ENCODE measurements around the gene HOXA13. TPM values are rescaled to one million over a fixed set of nuclear protein-coding genes. Genes with fewer than 3 reads are reported as not detected.
A peak's percentile ranks its signal among the peaks of the same experiment; 100 is the strongest.

The HOXA13 gene
- total and polyA plus RNA-seq, 11 donors, result not detected

DNA sequence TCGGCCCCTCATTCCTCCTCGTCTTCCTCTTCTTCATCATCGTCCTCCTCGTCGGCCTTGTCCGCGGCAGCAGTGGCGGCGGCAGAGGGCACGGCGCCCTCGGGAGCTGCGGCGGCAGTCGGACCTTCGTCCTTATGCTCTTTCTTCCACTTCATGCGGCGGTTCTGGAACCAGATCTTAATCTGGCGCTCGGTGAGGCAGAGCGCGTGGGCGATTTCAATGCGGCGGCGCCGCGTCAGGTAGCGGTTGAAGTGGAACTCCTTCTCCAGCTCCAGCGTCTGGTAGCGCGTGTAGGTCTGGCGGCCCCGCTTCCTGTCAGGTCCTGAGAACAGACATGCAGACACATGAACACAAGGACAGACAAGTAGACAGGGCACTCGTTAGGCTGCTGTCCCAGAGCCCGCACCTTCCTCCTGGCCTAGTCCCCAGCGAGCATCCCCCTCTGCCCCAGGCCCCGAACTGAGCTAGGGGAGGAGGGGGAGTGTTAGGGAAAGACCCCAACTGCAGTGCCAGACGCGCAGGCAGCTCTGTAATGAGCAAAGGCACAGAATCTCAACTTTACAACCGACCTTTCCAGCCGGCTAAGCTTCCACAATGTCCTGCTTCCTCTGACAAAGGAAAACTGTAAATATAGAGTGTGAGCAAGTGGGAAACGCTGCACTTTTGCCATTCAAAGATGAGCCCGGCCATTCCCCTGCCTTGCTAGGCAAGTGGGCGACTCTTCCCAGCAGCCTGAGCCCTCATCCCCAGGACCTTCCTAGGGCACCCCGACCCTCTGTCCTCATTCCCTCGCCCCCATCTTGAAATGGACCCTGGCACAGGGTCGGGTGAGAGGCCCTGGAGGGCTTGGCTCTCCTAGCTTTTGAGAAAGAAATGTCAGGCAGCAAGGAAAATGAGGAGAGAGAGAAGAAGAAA, 44.7 kb downstream of the HOXA13 start:
- intact Hi-C loops (cut with DNase I), result loop anchor here in 5 of 10 donors (10.0 kb wide), 3 partner anchors 1070 to 1290 kb away; no protein-coding TSS in a partner anchor

DNA sequence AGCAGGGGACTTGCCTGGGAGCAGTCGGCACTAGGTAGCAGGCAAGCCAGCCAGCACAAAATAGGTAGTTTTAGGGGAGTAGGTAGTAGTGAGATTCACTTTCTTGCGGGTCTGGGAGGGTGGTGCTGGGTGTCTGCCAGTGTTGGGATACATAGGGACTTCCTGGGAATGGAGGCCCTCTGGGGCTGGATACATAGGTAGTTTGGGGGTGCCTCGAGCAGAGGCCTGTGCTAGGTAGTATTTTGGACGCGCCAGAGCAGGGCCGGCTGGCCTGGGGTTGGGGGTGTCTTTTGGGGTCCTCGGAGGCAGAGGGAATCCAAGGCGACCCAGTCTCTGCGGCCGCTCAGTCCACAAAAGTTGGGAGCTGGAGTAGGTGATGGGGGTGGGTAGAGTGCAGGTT, 45.5 kb downstream of the HOXA13 start:
- Histone ChIP-seq H3K27me3 (peaks cover 88 to 100% (median 99%) of the 10 kb centered on the region in 9 donors), H3K4me3 (peak overlapping the region in 1 of 12 donors; percentile 15), H3K27ac (no peak overlapping the region), H3K36me3 (no peaks in the 10 kb centered on the region), H3K4me1 (peaks cover 3 to 58% (median 21%) of the 10 kb centered on the region in 12 donors), H3K9me3 (no peaks in the 10 kb centered on the region)
- ATAC-seq (no peak), DNase-seq (peak in 1 of 5 donors; percentile 48)
- no peak for TF ChIP-seq POLR2A (IDR thresholded peaks at IDR 0.05)
- TF ChIP-seq, protein P1, sequence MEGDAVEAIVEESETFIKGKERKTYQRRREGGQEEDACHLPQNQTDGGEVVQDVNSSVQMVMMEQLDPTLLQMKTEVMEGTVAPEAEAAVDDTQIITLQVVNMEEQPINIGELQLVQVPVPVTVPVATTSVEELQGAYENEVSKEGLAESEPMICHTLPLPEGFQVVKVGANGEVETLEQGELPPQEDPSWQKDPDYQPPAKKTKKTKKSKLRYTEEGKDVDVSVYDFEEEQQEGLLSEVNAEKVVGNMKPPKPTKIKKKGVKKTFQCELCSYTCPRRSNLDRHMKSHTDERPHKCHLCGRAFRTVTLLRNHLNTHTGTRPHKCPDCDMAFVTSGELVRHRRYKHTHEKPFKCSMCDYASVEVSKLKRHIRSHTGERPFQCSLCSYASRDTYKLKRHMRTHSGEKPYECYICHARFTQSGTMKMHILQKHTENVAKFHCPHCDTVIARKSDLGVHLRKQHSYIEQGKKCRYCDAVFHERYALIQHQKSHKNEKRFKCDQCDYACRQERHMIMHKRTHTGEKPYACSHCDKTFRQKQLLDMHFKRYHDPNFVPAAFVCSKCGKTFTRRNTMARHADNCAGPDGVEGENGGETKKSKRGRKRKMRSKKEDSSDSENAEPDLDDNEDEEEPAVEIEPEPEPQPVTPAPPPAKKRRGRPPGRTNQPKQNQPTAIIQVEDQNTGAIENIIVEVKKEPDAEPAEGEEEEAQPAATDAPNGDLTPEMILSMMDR (IDR thresholded peaks at IDR 0.05), result no peak
- WGBS, 4 donors, result 14 to 22% (median 21%) methylated on average over 10 of the region's 10 CpGs
- intact Hi-C loops (cut with DNase I), result loop anchor here in 5 of 10 donors (10.0 kb wide), 3 partner anchors 1070 to 1290 kb away; no protein-coding TSS in a partner anchor

More for the DNA sequence above, 44.7 kb downstream of the HOXA13 start:
- TF ChIP-seq, protein P1 (IDR thresholded peaks at IDR 0.05), result no peak
- TF ChIP-seq POLR2A (IDR thresholded peaks at IDR 0.05), result no peak
- Histone ChIP-seq H3K9me3 (no peaks in the 10 kb centered on the region), H3K27ac (peak overlapping the region in 1 of 12 donors; percentile 79), H3K4me3 (peak overlapping the region in 2 of 12 donors; percentile 15 to 40), H3K4me1 (peaks cover 3 to 63% (median 21%) of the 10 kb centered on the region in 12 donors), H3K27me3 (peaks cover 91 to 100% (median 99%) of the 10 kb centered on the region in 9 donors), H3K36me3 (no peaks in the 10 kb centered on the region)
- DNase-seq (peak in 2 of 5 donors; percentile 10 to 44), ATAC-seq (no peak)
- WGBS, 4 donors, result 5 to 7% (median 7%) methylated on average over 47 to 48 of the region's 48 CpGs

DNA sequence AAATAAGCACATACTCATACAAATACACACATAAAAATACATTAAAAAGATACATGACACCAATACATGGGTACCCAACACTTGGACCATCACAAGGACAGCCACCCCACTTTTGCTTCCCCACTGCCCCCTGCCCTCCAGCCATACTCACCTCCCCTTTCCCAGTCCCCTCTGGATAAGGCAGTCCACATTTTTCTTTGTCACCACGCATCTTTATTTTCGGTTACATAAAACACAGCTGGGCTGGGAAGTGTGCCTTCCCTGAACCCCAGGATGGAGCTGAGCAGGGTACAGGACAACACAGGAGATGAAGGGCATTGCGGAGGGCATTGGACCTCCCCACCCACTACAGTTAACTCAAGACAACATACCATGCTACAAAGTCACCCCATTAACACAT, 46.4 kb downstream of the HOXA13 start:
- no peaks in the 10 kb centered on the region for H3K36me3 ChIP-seq
- WGBS, 4 donors, result 22 to 31% (median 27%) methylated on average over 3 of the region's 3 CpGs
- peaks cover 3 to 55% (median 21%) of the 10 kb centered on the region in 12 donors for H3K4me1 ChIP-seq
- no peak for ATAC-seq
- no peak for DNase-seq
- no peak overlapping the region for H3K27ac ChIP-seq
- intact Hi-C loops (cut with DNase I), result loop anchor here in 5 of 10 donors (10.0 kb wide), 3 partner anchors 1069 to 1289 kb away; no protein-coding TSS in a partner anchor
- peaks cover 88 to 100% (median 99%) of the 10 kb centered on the region in 9 donors for H3K27me3 ChIP-seq
- H3K4me3 ChIP-seq, result no peak overlapping the region
- TF ChIP-seq, protein P1 (IDR thresholded peaks at IDR 0.05), result no peak
- no peaks in the 10 kb centered on the region for H3K9me3 ChIP-seq

Data from heart left ventricle (tissue), 16 donors.